CD4-positive, alpha-beta T cell treated with Interferon gamma for 1 hour (primary cell): Measurements from ENCODE around the gene CHFR.
"Not testable (repeated sequence)": the region's sequence is repeated elsewhere in the genome, so short reads cannot be mapped to it uniquely, and the experiment has no call there.

Experiments
- DNase-seq: peaks from one replicate; pipeline ENCODE4 v3.0.0-alpha.2; 2020

The CHFR gene

DNA sequence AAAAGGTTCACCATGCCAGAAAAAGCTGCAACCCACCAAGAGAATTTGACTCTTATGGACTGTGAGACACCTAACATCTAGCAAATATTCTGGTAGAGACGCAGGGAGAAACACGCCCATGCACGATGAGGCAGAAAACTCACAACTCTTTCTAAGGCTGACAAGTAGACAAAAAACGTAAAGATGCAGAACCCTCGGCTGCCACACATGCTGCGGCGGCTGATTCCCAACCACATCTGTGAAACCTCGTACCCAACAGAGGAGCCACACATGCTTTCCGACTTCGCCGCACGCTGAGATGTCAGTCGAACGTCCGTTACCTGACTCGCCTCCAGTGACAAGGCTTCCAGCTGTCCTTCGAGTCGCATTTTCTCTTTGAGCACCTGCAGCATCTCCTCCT, 80.5 kb downstream of the CHFR start:
- DNase-seq: no peak

DNA sequence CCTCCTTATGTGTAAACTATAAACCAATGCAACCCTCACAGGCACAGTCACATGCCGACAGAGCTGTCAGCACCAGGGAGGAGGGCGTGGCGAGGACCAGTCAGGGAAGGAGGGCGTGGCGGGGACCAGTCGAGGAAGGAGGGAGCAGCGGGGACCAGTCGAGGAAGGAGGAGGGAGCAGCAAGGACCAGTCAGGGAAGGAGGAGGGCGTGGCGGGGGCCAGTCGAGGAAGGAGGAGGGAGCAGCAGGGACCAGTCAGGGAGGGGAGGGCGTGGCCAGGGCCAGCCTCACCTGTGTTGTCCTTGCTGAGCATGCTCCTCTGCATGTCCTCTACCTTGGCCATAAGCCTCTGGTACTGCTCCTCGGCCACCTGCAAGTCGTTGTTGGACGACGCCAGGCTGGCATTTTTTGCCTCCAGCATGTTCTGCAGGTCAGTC, 83.0 kb downstream of the CHFR start:
- DNase-seq: no peak

DNA sequence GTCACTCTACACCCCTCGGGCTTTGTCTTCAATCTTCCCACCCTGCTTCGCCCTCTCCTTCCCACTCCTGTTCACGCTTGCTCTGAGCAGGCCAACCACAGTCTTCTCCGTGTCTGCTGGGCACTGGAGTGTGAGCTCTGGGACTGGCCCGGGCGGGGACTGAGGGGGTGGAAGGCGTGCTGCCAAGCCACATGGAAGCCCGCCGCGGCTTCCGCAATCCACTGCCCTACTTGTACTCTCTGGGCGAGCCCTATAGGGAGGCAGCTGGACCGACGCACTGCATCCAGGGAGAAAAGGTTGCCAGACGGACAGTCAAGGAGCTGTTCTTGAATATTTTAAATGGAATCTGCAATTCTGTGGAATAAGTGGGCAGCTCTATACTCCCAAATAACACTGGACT, 83.5 kb downstream of the CHFR start:
- no peak for DNase-seq

- DNase-seq: no peak
Measured at GRCh38 chr12:132803125-132803524, 84.3 kb downstream of the CHFR start.

DNA sequence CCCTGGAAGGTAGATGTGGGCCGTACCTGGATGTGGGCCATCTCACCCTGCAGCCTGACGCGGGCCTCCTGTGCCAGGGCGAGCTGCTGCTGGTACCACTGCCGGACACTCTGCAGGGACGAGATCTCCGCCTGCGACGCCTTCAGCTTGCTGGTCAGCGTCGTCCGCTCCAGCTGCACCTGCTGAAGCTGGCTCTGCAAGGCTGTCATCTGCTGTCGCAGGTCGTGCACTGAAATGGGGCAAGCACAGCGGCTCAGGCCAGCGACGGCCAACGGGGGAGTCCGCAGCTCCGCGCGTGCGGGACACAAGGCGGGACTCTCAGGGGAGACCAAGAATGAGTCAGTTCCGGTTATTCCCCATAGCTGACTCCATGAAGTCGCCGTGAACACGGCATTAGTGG, 85.7 kb downstream of the CHFR start:
- no peak for DNase-seq

DNA sequence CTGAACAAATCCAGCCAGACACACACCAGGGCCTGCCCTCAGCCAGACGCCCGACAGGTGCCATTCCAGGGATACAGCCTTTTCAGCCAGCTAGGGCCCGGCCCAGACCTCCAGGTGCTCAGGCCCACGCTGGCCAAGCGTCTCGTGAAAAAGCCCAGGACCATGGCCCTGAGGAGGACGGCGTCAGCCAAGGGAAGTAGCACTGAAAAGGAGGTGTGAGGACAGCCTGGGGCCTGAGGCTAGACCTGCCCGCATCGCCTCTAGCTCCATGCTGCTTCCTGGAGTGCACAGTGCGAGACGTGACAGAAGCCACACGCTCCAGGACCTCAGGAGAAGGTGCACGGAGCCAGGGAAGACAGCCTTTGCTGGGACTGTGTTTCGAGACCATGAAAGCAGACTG, 88.6 kb downstream of the CHFR start:
- DNase-seq: no peak

- no peak for DNase-seq
Measured at GRCh38 chr12:132797820-132798570, 89.4 kb downstream of the CHFR start.

DNA sequence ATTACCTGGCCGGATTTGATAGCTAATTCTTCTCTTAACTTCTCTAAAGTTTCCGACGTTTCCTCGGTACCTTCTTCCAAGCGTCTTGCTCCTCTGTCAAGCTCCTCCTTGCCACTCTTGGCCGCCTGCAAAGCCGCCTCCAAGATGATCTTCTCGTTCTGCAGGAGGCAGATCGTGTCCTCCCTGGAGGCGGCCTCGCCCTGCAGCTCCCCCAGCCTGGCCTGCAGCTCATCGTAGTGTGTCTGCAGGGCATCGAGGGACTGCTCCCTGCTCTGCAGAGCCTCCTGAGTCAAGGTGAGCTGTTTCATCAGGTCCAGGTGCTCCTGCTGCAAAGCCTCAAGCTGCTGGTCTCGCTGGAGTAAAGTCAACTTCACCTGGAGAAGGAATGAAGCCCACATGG, 91.6 kb downstream of the CHFR start:
- DNase-seq: no peak

- not testable (repeated sequence) for DNase-seq
Measured at GRCh38 chr12:132791940-132792339, 95.5 kb downstream of the CHFR start.

DNA sequence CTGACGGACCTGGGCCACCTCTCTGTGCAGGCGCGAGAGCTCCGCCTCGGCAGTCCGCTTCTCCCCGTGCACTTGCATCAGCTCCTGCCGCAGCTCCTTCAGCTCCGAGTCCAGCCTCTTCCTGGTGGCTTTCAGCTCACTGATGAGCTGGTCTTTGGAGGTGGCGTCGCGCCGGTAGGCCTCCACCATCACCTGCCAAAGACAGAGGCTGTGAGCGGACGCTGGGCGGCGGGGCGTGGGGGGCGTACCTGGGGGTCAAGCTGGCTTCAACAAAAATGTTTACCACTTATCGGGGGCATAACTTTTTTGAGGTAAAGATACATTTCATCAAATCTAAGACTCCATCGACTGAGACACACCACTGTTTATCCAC, 98.3 kb downstream of the CHFR start:
- DNase-seq: no peak

DNA sequence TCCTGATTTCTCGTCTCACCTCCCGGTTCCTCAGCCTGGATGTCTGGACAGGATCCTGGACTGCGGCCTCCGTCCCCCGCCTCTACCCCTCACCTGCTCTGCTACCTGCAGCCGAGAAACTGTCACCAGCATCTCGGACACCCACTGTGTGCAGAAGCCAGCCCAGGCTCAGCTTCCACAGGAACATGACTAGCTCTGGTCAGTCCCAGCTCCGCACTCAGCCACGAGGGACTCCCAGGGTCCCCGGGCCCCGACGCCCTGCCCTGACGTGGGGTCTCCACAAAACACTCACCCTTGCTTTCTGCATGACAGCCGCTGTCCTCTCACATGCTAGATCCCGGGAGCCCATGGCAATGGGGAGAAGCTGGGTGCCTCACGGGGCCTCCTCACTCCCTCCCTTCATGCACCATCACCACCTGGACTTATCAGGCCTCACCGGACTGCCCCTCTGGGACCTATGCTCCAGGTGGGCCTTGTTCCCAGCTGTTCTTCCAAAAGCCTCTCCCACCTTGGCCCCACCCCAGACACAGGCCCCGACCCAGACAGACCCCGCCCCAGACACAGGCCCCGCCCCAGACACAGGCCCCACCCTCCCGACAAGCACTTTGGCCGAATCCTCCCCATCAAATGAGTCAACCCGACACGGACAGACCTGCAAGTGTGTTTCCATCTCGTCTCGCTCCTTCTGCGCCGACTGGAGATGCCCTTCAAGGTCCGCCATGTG, 98.9 kb downstream of the CHFR start:
- no peak for DNase-seq

DNA sequence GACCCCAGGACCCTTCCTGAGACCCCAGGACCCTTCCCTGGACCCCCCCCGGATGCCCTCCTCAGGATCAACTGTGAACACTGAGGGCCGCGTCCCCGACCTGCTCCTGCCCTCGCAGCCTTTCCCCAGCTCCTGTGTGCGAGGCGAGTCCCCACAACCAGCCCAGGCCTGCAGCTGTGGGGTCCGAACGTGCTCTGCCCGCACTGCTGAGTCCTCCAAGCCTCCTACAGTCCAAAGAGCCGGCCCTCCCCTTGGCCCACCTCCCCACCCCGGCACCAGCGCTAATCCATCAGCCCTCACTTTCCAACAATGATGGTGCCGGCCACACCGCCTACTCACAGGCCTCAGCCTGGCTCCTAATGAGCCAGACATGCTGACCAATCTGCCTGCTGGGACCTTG, 99.5 kb downstream of the CHFR start:
- DNase-seq: no peak

DNA sequence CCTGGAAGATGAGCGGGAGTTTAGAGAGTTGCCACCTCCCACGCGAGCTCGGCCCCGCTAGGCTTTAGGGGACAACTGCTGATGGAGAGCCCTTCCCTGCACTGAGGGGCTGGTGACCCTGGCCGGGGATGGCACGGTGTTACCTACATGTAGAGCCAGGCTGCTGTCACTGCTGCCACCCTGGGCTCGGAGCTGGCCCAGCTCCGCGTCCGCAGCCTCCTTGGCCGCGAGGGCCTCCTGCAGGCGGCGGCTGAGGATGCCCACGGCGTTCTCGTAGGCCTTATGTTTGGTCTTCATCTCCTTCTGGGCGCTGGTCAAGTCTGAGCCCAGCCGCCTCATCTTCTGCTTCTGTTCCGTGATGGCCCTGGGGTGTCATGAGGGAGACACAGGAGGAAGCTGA, 101.2 kb downstream of the CHFR start:
- no peak for DNase-seq

- DNase-seq: no peak
Measured at GRCh38 chr12:132784580-132784979, 102.8 kb downstream of the CHFR start.

GRCh38 chr12:132783917-132784531, 103.4 kb downstream of the CHFR start:
- no peak for DNase-seq
